Endodermal cell (in vitro differentiated cells): ENCODE measurements around the gene BACH2. TPM values are rescaled to one million over a fixed set of nuclear protein-coding genes. Genes with fewer than 3 reads are reported as not detected.

Experiments used
- DNase-seq: peaks from one replicate; pipeline ENCODE4 v3.0.0-alpha.2; 2017
- H3K27ac ChIP-seq: 2 replicates; pipeline ENCODE4 v1.5.1; 2013; ENCODE audit warnings: mild to moderate bottlenecking, low read depth, low read length, moderate library complexity
- H3K27me3 ChIP-seq: 2 replicates; pipeline ENCODE4 v1.6.1; 2013; ENCODE audit warnings: mild to moderate bottlenecking, low read length, moderate library complexity; ENCODE audit not compliant: insufficient read depth, control insufficient read depth, poor library complexity, severe bottlenecking
- H3K36me3 ChIP-seq: 2 replicates; pipeline ENCODE4 v1.7.0; 2013; ENCODE audit warnings: mild to moderate bottlenecking, low read length, moderate library complexity; ENCODE audit not compliant: control insufficient read depth, insufficient read depth
- H3K4me1 ChIP-seq: one replicate; pipeline ENCODE4 v1.7.0; 2013; ENCODE audit warnings: low read length; ENCODE audit not compliant: control insufficient read depth, insufficient read depth
- H3K4me3 ChIP-seq: 2 replicates; pipeline ENCODE4 v1.5.1; 2013; ENCODE audit warnings: mild to moderate bottlenecking, low read length, moderate library complexity
- H3K9ac ChIP-seq: 2 replicates; pipeline ENCODE4 v1.6.1; 2013; ENCODE audit warnings: mild to moderate bottlenecking, low read length, moderate library complexity; ENCODE audit not compliant: poor library complexity, severe bottlenecking; ENCODE audit errors: extremely low read depth
- H3K9me3 ChIP-seq: 2 replicates; pipeline ENCODE4 v1.6.1; 2013; ENCODE audit warnings: mild to moderate bottlenecking, low read length, moderate library complexity; ENCODE audit not compliant: control insufficient read depth
- H3K27ac Mint-ChIP-seq: 2 replicates; pipeline ENCODE4 v1.8.0; 2020; ENCODE audit warnings: mixed read lengths
- H3K27me3 Mint-ChIP-seq: 2 replicates; pipeline ENCODE4 v1.8.0; 2021; ENCODE audit warnings: mild to moderate bottlenecking, mixed read lengths; ENCODE audit not compliant: insufficient read depth
- H3K36me3 Mint-ChIP-seq: 2 replicates; pipeline ENCODE4 v1.8.0; 2020; ENCODE audit warnings: low read depth, mixed read lengths
- H3K4me1 Mint-ChIP-seq: 2 replicates; pipeline ENCODE4 v1.8.0; 2020; ENCODE audit warnings: mixed read lengths
- H3K4me3 Mint-ChIP-seq: 2 replicates; pipeline ENCODE4 v1.8.0; 2020; ENCODE audit warnings: mild to moderate bottlenecking, moderate library complexity, mixed read lengths
- H3K9me3 Mint-ChIP-seq: 2 replicates; pipeline ENCODE4 v1.8.0; 2020; ENCODE audit warnings: mild to moderate bottlenecking, mixed read lengths
- CTCF ChIP-seq: fragments of 200-600 bp; sonication (generic); conservative IDR thresholded peaks from 2 replicates; pipeline ENCODE4 v1.5.0; 2021; ENCODE audit warnings: antibody characterized with exemption, mild to moderate bottlenecking
- WGBS, 2 experiments: methylation state at CpG; one replicate each; pipeline versions ENCODE4 v1.1.5 to v1.1.7; 2013; ENCODE audit warnings: missing lambda C conversion rate in 2 of 2, mixed read lengths in 1 of 2; ENCODE audit not compliant: insufficient coverage in 1 of 2, insufficient read length in 1 of 2; 5-methylcytosine and 5-hydroxymethylcytosine counted together
- total RNA-seq, 2 donors: library from RNA; stranded (reverse); fragmentation: NEBNext Ultra II Directional in 1 of 2; extraction: Animal tissue kit (Norgen Biotek cat#: 25700) in 1 of 2; gene quantifications; 2 replicates in 1 of 2; 3 replicates in 1 of 2; pipeline ENCODE4 v1.2.1, GENCODE V29; 2021

Gene BACH2
- total RNA-seq, 2 donors from 2014 or later = 11.0 to 22.3 TPM

- Histone ChIP-seq H3K4me3 (no peak overlapping the region), H3K9me3 (no peaks in the 10 kb centered on the region), H3K27me3 (no peaks in the 10 kb centered on the region), H3K36me3 (no peaks in the 10 kb centered on the region), H3K27ac (no peak overlapping the region), H3K4me1 (no peaks in the 10 kb centered on the region), H3K9ac (no peak overlapping the region)
- 97 to 98% methylated on average over 3 of the region's 3 CpGs for WGBS, 2 experiments
- Mint-ChIP-seq H3K27ac (no peak overlapping the region), H3K4me1 (no peaks in the 10 kb centered on the region), H3K9me3 (no peaks in the 10 kb centered on the region), H3K4me3 (no peak overlapping the region), H3K27me3 (no peaks in the 10 kb centered on the region), H3K36me3 (peaks cover 2% of the 10 kb centered on the region)
- no peak for DNase-seq
- TF ChIP-seq CTCF = no peak
Measured at GRCh38 chr6:89993411-89993810, 303.2 kb downstream of the BACH2 start.

GRCh38 chr6:89992818-89993217 is 303.8 kb downstream of the BACH2 start:
- no peak overlapping the region for H3K4me3 Mint-ChIP-seq
- H3K36me3 ChIP-seq = no peaks in the 10 kb centered on the region
- TF ChIP-seq CTCF = no peak
- H3K4me1 ChIP-seq = no peaks in the 10 kb centered on the region
- H3K9ac ChIP-seq = no peak overlapping the region
- H3K4me1 Mint-ChIP-seq = no peaks in the 10 kb centered on the region
- no peak overlapping the region for H3K27ac Mint-ChIP-seq
- no peaks in the 10 kb centered on the region for H3K9me3 Mint-ChIP-seq
- peaks cover 2% of the 10 kb centered on the region for H3K36me3 Mint-ChIP-seq
- no peaks in the 10 kb centered on the region for H3K27me3 Mint-ChIP-seq
- H3K27me3 ChIP-seq = no peaks in the 10 kb centered on the region
- WGBS, 2 experiments = 96 to 100% methylated on average over 2 of the region's 2 CpGs
- no peaks in the 10 kb centered on the region for H3K9me3 ChIP-seq
- no peak overlapping the region for H3K27ac ChIP-seq
- no peak for DNase-seq
- no peak overlapping the region for H3K4me3 ChIP-seq

GRCh38 chr6:89989742-89990141 is 306.9 kb downstream of the BACH2 start:
- Histone ChIP-seq H3K4me3 (no peak overlapping the region), H3K36me3 (no peaks in the 10 kb centered on the region), H3K9me3 (no peaks in the 10 kb centered on the region), H3K27ac (no peak overlapping the region), H3K27me3 (no peaks in the 10 kb centered on the region), H3K9ac (no peak overlapping the region), H3K4me1 (peaks cover 12% of the 10 kb centered on the region)
- no peak for DNase-seq
- Mint-ChIP-seq H3K4me1 (peaks cover 14% of the 10 kb centered on the region), H3K4me3 (no peak overlapping the region), H3K36me3 (no peaks in the 10 kb centered on the region), H3K9me3 (no peaks in the 10 kb centered on the region), H3K27ac (no peak overlapping the region), H3K27me3 (no peaks in the 10 kb centered on the region)
- 81 to 91% methylated on average over 4 of the region's 4 CpGs for WGBS, 2 experiments
- TF ChIP-seq CTCF = no peak
